ENCODE results near the gene CHD3.

Gene CHD3

DNA sequence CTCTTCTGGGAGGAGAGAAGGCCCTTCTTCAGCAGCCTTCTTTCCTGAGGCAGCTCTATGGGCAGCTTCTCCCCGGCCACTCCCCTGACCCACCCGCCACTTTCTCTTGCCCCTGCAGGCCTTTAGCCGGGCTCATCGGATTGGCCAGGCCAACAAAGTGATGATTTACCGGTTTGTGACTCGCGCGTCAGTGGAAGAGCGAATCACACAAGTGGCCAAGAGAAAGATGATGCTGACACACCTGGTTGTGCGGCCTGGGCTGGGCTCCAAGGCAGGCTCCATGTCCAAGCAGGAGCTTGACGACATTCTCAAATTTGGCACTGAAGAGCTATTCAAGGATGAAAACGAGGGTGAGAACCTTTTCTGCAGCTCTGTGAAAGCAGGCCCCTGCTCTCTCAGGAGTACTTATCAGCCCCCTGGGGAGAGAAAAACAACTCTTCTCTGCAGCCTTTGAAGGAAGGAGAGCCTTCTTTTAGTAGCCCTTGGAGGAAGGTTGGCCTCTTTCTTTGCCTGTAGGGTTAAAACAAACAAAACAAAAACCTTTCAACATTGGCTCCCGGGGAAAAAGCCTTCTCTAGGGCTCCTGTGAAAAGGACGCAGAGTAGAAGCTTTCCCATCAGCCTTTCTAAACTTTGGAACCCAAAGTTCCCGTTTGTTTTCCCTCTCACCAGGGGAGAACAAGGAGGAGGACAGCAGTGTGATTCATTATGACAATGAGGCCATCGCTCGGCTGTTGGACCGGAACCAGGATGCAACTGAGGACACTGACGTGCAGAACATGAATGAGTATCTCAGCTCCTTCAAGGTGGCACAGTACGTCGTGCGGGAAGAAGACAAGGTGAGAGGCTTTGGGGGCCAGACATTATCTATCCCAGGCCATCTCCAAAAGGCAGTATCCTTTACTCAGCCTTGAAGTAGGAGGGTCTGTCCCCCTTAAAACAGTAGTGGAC is 14.8 kb downstream of the CHD3 start:
- no peak for DNase-seq

DNA sequence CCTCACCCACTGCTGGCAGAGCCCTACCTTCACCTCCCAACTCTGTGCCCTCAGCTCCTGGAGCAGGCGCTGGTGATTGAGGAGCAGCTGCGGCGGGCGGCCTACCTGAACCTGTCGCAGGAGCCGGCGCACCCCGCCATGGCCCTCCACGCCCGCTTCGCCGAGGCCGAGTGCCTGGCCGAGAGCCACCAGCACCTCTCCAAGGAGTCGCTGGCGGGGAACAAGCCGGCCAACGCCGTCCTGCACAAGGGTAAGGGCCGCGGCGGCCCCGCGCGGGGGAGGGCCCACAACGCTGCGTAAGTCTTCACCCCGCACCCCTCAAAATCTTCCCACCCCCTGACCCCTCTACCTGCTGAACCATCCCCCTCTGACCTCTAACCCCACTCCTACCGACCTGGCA is 20.5 kb downstream of the CHD3 start:
- DNase-seq = no peak

DNA sequence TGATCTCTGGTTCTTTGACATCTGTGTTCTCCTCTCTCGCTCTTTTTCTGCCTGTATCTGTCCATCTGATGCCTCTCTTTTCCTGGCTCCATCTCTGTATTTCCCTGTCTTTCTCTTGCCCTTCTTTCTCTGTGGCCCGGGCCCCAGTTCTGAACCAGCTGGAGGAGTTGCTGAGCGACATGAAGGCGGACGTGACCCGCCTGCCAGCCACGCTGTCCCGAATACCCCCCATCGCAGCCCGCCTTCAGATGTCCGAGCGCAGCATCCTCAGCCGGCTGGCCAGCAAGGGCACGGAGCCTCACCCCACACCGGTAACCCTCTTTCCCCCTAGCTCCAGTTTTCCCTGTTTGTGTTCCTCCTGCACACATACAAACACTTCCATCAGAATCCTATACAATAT is 21.7 kb downstream of the CHD3 start:
- no peak for DNase-seq

DNA sequence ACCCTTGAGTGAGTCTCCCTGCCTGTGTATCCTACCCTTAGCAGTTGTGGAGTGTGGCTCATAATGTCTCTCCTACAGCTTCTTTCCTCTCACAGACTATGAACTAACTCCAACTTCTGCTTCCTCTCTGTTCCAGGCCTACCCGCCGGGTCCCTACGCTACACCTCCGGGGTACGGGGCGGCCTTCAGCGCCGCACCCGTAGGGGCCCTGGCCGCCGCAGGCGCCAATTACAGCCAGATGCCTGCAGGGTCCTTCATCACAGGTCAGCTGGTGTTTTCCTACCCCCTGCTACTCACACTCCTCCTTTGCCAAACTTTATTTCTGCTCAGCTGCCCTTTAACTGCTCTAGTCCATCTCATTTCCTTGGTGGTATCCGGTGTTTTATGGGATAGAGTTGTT is 22.1 kb downstream of the CHD3 start:
- no peak for DNase-seq

DNA sequence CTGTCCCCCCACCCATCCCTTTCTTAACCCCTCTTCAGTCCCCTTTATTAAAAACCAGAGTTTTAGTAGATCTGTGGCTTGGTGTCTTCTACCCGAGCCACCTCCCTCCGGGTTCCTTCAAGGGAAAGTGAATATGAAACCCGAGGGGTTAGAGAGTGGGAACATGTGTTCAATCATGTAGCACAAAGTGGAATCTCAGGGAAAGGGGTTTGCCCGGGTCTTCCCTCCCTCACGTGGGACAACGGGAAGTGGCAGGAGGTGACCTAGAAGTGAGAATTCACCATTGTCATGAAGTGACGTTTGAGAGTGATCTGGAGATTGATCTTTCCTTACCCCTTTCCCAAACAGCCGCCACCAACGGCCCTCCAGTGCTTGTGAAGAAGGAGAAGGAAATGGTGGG is 22.5 kb downstream of the CHD3 start:
- no peak for DNase-seq

DNA sequence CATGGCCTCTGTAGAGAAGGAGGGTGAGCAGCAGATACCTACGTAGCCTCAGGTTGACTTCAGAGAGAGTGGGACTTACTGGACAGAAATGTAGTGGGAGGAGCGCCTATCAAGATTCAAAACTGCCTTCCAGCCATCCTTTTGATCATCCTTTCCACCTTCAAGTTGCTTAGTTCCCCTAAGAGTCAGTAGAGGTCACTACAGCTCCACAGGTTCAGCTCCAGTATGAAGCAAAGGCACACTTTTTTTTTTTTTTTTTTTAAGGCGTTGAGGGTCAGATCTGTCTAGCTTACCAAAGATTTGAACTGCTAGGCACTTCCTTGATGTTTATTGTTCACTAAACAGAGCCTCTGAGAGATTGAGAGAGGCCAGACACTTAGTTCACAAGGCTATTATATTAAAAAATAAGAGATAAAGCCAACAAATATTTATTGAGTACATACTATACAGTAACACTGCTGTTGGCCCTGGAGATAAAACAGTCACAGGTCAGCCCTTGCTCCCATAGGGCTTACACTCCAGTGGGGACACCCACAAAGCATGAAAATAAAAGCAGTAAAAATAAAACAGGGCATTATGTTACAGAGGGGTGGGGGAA is 24.4 kb downstream of the CHD3 start:
- peak; percentile 87 for DNase-seq

DNA sequence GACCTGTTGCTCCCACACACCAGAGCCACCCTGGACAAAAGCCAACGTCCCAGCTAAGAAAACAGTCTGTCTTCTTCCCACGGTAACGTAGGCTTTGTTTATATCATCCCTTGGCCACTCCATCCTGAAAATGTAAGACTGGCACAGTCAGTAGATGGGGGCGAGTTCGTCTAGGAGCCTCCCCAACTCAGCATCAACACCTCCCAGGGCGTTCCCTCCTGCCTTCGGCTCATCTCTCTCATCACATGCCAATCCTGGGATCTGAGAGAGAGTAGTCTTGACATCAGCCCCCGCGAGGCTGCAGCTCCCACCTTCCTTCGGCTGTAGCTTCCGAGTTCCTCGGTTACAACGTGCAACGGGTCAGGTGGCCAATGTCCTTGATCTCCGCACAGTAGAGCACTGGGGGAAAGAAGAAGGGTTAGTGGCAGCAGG is 26.6 kb downstream of the CHD3 start:
- DNase-seq = no peak

DNA sequence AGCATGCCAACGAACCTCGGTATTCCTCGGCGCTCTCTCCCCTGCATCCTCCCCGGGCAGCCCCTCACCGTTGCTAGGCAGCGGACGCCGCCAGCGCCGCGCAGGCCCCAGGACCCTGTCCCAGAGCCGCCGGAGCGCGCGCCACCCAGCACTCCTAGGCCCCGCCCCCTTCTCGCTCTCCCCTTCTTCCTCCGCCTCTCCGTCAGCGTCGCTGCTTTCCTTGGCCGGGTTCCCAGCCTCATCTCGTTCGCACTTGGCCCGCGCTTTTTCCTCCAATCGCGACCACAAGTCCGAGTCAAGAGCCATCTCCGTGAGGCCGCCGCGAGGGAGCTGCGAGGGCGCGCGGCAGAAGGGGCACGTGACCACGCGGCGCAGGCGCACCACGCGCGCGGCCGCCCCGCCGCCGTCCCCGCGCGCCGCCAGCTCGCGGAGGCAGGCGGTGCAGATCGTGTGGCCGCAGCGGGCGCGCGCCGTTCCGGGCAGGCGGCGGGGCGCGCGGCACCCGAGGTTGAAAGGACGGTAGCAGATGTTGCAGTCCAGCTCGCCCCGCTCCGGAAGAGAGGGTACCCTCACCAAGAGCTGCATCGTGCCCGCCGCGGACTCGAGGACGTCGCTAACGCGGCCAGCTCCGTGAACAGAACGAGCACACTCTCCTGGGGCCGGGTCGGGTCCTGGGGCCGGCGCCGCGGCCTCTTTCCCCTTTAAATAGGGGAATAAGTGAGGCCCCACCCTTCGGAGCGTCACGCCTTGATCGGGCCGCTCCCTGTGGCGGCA is 27.2 kb downstream of the CHD3 start, which contains the start of gene RNF227:
RNF227 (minus strand) TSS at position 679 of the 774 bp plus-strand sequence; CDS start at position 585, 94 bp downstream.
- DNase-seq = peak; percentile 89

DNA sequence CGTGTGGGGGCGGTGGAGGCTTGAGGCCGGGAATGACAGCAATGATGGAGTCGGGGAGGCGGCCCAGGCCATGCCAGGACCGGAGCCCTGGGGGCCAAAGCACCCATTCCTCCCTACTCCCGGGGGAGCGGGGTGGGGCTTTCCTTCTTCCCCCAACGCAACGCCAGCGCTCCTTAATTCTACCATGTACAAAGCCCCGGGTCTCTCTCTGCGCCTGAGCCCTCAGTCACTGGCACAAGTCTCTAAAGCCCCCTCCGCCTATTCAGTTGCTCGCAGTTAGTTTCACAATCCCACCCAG is 27.7 kb downstream of the CHD3 start:
- DNase-seq = no peak

DNA sequence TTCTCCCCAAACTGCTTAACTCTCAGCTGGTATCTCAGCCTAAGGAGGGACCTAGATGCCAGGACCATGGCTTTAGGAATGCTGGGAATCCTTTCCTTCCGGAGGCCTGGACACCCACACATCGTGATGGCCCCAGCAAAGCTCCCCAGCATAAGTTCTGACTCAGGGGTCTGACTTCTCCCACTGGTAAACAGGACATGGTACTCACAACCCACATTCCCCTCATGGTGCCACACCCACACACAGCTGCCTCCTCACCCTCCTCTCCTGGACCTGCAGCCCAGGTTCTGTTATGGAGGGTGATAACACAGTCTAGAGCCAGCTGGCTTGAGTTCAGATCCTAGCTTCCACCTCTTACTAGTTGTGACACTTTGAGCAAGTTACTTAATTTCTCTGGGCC is 28.2 kb downstream of the CHD3 start:
- DNase-seq = no peak

DNA sequence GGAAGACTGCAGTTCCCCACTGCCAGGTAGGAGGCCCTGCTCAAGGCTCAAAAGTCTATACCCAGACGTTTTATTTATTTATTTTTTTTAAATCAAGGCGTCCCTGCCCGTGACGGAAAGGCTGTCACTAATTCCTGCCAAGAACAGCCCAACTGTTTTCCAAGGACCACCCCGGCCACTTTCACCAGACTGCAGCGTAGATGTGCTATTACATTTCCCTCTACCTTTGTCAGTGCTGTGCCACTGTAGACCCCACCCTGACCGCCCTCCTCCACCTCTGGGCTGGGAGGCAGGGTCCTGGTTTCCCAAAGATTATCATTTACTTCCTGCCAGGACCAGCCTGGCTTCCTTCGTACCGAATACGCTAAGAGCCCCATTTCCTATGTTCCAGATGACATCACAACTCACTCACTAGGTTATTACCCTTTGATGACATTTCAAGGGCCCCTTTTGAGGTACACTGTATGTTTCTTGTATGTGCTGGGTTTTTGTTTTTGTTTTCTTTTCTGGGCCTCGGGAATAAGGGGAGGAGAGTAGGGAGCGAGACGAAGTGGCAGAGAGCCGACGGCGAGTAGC is 33.8 kb downstream of the CHD3 start:
- DNase-seq = no peak

DNA sequence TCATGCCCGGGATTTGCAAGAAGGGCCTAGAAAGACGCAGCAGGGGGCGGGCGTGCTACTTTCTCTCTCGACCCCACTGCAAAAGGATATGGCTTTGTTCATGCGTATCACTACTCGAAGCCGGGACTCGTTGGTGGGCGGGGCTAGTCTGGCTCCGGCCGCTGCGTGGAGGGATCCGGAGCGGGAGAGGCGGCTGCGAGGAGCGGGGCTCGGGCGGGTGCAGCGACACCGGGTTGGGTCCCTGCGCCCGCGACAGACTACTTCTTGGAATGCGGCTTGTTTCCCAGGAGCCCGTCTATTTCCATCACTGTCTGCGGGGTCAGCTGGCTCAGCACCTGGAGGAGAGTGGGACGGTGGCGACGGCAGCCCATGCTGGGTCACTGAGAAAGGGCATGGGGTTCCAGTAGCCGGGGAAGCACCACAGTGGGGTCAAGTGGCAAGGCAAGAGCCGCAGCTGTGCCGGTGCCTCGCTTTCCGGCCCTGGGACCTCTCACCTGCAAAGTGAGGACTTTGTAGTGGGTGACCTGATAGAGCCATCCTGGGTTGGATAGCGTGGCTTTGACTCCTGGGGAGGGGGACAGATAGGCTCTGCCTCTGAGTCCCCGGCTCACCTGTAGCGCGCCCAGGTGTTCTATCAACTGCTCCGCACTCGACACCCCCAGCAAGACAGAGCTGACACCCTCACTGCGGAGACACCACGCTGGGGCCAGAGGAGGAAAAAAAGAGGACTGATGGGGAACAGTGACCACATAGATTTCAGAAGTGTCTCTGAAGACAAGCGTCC is 34.4 kb downstream of the CHD3 start:
- DNase-seq = peak; percentile 90

DNA sequence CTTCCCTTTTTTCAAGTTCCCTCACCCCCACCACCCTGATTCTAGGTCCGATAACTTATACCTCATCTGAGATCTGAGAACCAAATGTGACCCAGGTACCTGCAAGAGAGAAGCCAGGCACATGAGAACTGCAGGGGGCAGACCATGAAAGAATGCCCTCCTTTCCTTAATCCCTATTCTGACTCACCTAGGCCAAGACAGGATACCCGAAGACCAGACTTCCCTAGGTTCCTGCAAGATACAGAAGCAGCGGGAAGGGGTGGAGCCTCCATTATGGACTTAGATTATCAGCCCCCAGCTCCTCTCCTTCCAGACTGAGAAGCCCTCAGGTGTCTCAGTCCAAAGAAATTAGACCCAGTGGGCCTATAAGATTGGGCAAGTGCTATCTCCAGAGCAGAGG is 39.0 kb downstream of the CHD3 start:
- DNase-seq = no peak

DNA sequence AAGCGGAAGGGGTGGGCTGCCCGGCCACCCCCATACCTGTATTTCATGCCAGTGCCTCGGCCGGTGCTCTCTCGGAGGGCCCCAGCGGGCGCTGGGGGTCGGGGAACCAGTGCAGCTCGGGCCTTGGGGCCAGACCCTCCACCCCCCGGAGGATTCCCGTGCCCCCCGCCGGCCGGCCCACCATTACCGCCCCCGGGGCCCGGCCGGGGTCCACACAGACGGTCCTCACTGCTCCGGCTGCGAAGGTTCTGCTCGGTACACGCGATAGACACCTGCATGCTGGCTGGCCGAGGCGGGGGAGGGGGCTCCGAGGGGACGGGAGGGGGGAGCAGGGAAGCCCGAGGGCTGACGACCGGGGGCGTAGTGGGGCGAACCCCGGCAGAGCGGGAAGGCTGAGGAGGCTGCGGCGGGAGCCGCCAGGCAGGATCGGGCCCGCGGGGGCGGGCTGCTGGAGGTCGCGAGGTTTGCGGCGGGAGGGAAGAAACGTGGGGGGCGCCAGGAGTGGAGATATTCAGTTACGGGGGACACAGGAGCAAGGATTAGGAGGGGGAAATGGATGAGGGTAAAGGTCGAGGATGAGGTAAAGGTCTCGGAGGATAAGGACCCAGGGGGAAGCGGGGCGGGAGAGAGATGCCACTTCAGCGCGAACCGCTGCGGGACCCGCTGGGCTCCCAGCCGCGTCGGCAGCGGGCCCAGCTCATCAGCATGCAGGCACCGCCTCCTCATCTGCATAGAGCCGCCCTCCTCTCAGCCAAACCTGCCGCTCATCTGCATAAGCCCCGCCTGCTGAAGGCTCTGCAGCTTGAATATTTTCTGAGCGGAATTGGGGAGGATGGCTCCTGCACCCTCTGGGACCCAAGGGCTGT is 40.8 kb downstream of the CHD3 start, which contains the start of gene KCNAB3:
KCNAB3 (minus strand) TSS at position 699 of the 866 bp plus-strand sequence; CDS start at position 278, 421 bp downstream.
- peak; percentile 67 for DNase-seq

DNA sequence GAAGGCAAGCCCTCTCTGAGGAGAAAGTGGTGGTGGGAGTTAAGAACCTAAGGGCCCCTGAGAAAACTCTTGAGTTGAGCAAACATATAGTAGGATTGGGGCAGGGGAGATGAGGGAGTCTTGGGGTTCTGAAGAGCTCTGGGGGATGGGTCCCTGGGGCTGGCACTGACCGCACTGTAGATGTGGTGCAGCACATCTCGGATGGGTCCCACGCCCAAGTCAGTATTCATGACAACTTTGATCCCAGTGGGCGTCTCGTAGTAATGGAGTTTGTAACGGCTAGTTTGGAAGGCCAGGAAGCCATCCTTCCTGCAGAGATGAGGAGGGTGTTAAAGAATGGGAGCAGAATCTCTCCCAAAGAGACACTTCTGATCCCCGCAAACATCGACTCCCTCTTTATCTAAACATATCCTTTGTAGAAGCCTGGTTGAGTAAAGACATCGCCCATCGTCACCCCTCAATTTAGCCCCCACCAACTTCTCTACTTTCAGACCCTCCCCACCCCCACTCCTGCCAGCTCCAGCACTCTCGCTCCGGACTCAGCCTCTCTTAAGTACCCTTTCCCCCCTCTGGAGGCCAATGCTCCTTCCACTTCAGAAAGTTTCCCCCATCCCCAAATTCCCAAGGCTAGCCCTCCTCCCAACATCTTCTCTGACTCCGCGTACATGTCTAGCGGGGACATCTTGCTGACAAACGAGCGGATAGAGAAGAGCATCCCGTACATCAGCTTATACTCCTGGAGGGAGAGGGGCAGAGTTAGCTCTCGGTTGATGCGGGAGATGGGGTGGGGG is 42.4 kb downstream of the CHD3 start:
- no peak for DNase-seq

DNA sequence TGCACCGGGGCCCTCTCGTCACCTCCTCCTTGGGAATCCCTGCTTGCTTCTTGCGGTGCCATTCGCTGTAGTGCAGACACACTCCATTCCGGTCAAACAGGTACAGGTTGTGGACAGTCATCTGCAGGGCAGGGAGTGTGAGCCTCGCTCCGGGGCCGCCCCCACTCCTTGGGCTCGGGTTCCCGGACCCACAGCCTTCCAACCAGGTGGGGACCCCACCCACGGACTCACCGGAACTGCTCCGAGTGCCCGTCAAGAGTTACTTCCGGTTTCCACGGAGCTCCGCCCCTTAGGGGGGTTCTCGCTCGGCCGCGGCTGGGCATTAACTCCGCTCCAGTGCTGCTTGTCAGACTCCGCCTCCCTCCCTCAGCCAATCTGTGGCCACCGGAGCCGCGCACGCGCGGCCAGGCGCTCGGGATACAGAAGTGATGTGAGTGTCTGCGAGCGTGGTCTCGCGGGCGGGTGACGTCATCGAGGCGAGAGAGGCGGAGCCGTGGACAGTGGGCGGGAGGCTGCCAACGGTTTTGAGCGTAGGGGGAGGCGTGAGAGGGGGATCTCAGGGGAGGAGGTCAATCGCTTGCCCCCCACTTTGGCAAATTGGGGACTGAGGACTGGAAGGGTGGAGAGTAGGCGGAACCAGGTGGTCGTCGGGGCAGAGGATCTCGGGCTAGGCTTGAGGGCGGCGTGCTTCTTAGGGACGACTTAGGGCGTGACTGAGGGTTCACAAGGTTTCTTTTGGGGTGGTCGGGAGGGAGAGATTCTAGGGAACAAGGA is 43.3 kb downstream of the CHD3 start, which contains the start of the genes CNTROB and TRAPPC1:
CNTROB (plus strand) TSS at position 498 of the 774 bp plus-strand sequence. CDS start 874 bp downstream, outside the sequence.
TRAPPC1 (minus strand) TSS at position 238 of the 774 bp plus-strand sequence; CDS start at position 121, 117 bp downstream.
- DNase-seq = peak; percentile 100

DNA sequence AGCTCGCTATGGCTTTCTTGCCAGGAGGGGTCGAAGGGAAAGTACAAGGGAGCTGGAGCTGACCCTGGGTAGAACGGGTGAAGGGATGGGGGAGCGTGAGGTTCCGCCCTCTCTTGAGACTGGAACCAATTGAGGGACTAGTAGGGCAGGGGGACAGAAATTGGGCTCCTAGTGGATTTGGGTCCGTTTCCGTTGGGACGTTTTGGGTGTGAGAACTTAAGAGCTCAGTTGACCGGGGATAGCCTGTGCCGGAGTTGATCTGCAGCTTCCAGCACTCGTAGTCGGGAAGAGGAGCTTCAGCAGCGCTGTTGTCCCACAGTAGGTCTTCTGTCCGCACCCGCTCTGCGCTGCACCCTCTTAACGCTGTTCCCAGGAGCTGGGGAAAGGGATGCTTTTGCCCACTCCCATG is 43.9 kb downstream of the CHD3 start:
- DNase-seq = no peak

DNA sequence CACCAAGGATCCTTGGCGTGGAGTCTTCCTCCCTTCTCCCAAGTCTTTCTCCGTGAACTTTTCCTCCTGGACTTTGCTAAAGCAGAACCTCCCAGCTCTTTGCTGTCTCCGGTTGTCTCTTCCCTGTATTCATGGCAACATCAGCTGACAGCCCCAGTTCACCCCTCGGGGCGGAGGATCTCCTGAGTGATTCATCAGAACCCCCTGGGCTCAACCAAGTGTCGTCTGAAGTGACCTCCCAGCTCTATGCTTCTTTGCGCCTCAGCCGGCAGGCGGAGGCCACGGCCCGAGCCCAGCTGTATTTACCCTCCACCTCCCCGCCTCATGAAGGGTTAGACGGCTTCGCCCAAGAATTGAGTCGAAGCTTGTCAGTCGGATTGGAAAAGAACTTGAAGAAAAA is 44.4 kb downstream of the CHD3 start:
- peak; percentile 35 for DNase-seq

DNA sequence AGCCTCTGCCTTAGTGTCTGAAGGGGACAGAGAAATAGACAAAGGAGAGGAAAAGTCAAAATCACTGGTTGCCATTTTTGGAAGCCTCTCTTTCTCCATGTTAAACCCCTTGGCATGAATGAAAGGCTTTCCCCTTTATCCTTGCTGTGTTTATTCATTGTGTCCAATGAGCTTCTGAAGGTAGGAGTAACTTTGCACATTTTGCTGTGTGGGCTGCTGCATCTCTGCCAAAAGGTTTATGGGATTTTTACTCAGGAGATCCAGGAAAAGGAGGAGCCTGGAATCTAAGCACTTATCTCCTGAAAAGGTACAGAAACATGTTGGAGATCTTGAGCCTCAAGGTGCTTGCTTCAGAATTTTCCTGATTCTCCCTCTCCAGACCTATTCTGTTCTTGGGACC is 47.3 kb downstream of the CHD3 start:
- no peak for DNase-seq

Measured in CD4-positive, alpha-beta T cell treated with Interleukin-17A for 1 hour (primary cell).